GM18511 (cell line): ENCODE data around the gene SELPLG.

Experiments used
- ATAC-seq: cut with Tn5 transposase; IDR thresholded peaks from one replicate; pipeline ENCODE4 v1.9.1; 2021; ENCODE audit warnings: mild to moderate bottlenecking, moderate library complexity; ENCODE audit not compliant: unreplicated experiment

SELPLG gene

GRCh38 chr12:108605690-108606406, 27.8 kb downstream of the SELPLG start:
- ATAC-seq, result no peak

GRCh38 chr12:108605000-108605689, 28.5 kb downstream of the SELPLG start:
- no peak for ATAC-seq

GRCh38 chr12:108604208-108604941, 29.3 kb downstream of the SELPLG start:
- ATAC-seq, result no peak

- no peak for ATAC-seq
These were observed 30.0 kb downstream of the SELPLG start for GRCh38 chr12:108603743-108604142.

GRCh38 chr12:108602976-108603704, 30.6 kb downstream of the SELPLG start:
- no peak for ATAC-seq

- ATAC-seq, result no peak
These were observed 31.4 kb downstream of the SELPLG start for GRCh38 chr12:108602209-108602705.

GRCh38 chr12:108600702-108601007, 33.0 kb downstream of the SELPLG start:
- no peak for ATAC-seq

- ATAC-seq, result no peak
These were observed 33.6 kb downstream of the SELPLG start for GRCh38 chr12:108599948-108600701.

- no peak for ATAC-seq
These were observed 34.2 kb downstream of the SELPLG start for GRCh38 chr12:108599541-108599940.

GRCh38 chr12:108598553-108599250, 35.0 kb downstream of the SELPLG start:
- ATAC-seq, result no peak

GRCh38 chr12:108597559-108598471, 35.9 kb downstream of the SELPLG start, which contains the start of gene TMEM119:
TMEM119 (minus strand) TSS chr12:108598084; CDS start chr12:108592383, 5,701 bp downstream.
- no peak for ATAC-seq

GRCh38 chr12:108596854-108597558, 36.7 kb downstream of the SELPLG start:
- ATAC-seq, result no peak

- no peak for ATAC-seq
These were observed 37.7 kb downstream of the SELPLG start for GRCh38 chr12:108595711-108596647.

GRCh38 chr12:108594960-108595710, 38.6 kb downstream of the SELPLG start:
- ATAC-seq, result no peak

- no peak for ATAC-seq
These were observed 39.3 kb downstream of the SELPLG start for GRCh38 chr12:108594323-108594903.
